Ishikawa (cell line): ENCODE data around the gene MESP2.

ENCODE experiments used
- CEBPB ChIP-seq: IDR thresholded peaks from 2 replicates; pipeline ENCODE4 v1.6.1; 2012
- CREB1 ChIP-seq: IDR thresholded peaks from 2 replicates; pipeline ENCODE4 v1.6.1; 2012; ENCODE audit warnings: low read depth
- EP300 ChIP-seq: IDR thresholded peaks from 2 replicates; pipeline ENCODE4 v1.6.1; 2012; ENCODE audit warnings: borderline replicate concordance
- FOXM1 ChIP-seq: IDR thresholded peaks from 2 replicates; pipeline ENCODE4 v1.6.1; 2012; ENCODE audit warnings: low read depth, borderline replicate concordance
- NFIC ChIP-seq: IDR thresholded peaks from 2 replicates; pipeline ENCODE4 v1.6.1; 2012
- RAD21 ChIP-seq: IDR thresholded peaks from 2 replicates; pipeline ENCODE4 v1.6.1; 2012; ENCODE audit warnings: low read depth
- REST ChIP-seq: IDR thresholded peaks from 2 replicates; pipeline ENCODE4 v1.6.1; 2012; ENCODE audit warnings: low read depth, mild to moderate bottlenecking
- TAF1 ChIP-seq: IDR thresholded peaks from 2 replicates; pipeline ENCODE4 v1.6.1; 2012; ENCODE audit warnings: low read depth, mild to moderate bottlenecking
- TCF12 ChIP-seq: IDR thresholded peaks from 2 replicates; pipeline ENCODE4 v1.6.1; 2012; ENCODE audit warnings: low read depth
- USF1 ChIP-seq: IDR thresholded peaks from 2 replicates; pipeline ENCODE4 v1.6.1; 2012
- YY1 ChIP-seq: IDR thresholded peaks from 2 replicates; pipeline ENCODE4 v1.6.1; 2012; ENCODE audit warnings: low read depth
- ZBTB7A ChIP-seq: IDR thresholded peaks from 2 replicates; pipeline ENCODE4 v1.6.1; 2012; ENCODE audit warnings: low read depth

DNA sequence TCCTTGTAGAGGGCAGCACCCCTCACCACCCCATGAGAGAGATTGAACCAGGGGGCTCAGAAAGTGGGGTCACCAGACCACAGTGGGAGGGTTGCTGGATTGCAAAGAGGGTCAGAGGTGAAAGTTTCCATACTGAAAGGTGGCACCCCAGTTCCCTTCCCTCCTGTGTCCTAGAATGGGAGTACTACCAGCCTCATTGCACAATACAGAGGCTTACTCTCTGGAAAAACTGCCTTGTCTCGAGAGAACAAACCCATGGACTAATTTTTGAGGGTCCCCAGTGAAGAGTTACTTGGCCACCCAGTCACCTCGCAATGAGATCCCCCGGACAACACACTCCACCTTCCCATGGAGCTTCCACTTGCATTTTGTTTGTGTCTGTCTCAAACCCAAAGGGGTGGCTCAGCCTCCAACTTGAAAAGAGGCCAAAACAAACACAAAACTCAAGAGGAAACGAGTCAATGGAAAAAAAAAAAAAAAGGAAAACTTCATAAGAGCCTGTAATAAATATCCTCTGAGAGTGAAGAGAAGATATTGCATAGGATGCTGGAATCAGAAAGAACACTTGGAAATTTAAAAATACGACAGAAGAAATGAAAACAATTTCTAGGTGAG is 18.6 kb downstream of the MESP2 start:
- no peak for TF ChIP-seq CREB1
- TF ChIP-seq FOXM1: no peak
- TF ChIP-seq CEBPB: no peak; the same call in 1 of the 2 replicates
- no peak for TF ChIP-seq EP300
- TF ChIP-seq NFIC: no peak
- TF ChIP-seq YY1: no peak
- TF ChIP-seq RAD21: no peak
- no peak for TF ChIP-seq REST
- no peak for TF ChIP-seq USF1
- TF ChIP-seq TCF12: no peak
- TF ChIP-seq ZBTB7A: no peak
- TF ChIP-seq TAF1: no peak
